HL-60 (cell line): ENCODE results near the gene MACF1.
"Not testable (repeated sequence)": the region's sequence is repeated elsewhere in the genome, so short reads cannot be mapped to it uniquely, and the experiment has no call there.

Experiments
- DNase-seq, 2 experiments: peaks; one replicate each; pipeline ENCODE4 v3.0.0-alpha.2; 2010 to 2020; ENCODE audit warnings: low read depth in 1 of 2, low spot score in 1 of 2
- H3K27ac ChIP-seq: fragments of 250-450 bp; sonication (Bioruptor Pico); replicated peaks from 2 replicates; pipeline ENCODE4 v1.5.1; 2020; ENCODE audit warnings: mild to moderate bottlenecking, moderate library complexity
- H3K27me3 ChIP-seq: fragments of 250-450 bp; sonication (Bioruptor Pico); 2 replicates; pipeline ENCODE4 v1.5.1; 2021; ENCODE audit warnings: mild to moderate bottlenecking, moderate library complexity; ENCODE audit not compliant: insufficient read depth, poor library complexity, severe bottlenecking
- H3K4me3 ChIP-seq: replicated peaks from 2 replicates; pipeline ENCODE4 v1.5.1; 2011; ENCODE audit warnings: mild to moderate bottlenecking, control low read depth, low read length; ENCODE audit not compliant: insufficient read depth
- CTCF ChIP-seq: IDR thresholded peaks from one replicate; pipeline ENCODE4 v1.5.1; 2011; ENCODE audit warnings: low read length, control low read depth, inconsistent platforms; ENCODE audit not compliant: insufficient read depth
- GABPA ChIP-seq: IDR thresholded peaks from 2 replicates; pipeline ENCODE4 v1.6.1; 2012; ENCODE audit warnings: low read depth
- POLR2AphosphoS5 ChIP-seq: IDR thresholded peaks from 2 replicates; pipeline ENCODE4 v1.6.1; 2012; ENCODE audit warnings: low read depth
- REST ChIP-seq: IDR thresholded peaks from 2 replicates; pipeline ENCODE4 v1.6.1; 2012; ENCODE audit warnings: low read depth; ENCODE audit not compliant: insufficient replicate concordance
- SPI1 ChIP-seq: IDR thresholded peaks from 2 replicates; pipeline ENCODE4 v1.6.1; 2012; ENCODE audit warnings: low read depth, mild to moderate bottlenecking, borderline replicate concordance

The MACF1 gene

GRCh38 chr1:39474810-39475209, 270.3 kb downstream of the MACF1 start:
- no peaks in the 10 kb centered on the region for H3K27me3 ChIP-seq
- no peak for DNase-seq
- no peak overlapping the region for H3K27ac ChIP-seq
- no peak for TF ChIP-seq GABPA
- TF ChIP-seq POLR2AphosphoS5, result no peak
- no peak for TF ChIP-seq REST
- no peak for TF ChIP-seq SPI1
- no peak for TF ChIP-seq CTCF
- H3K4me3 ChIP-seq, result no peak overlapping the region

- DNase-seq, H3K4me3 ChIP-seq, H3K27ac ChIP-seq, H3K27me3 ChIP-seq: not testable (repeated sequence)
Observed at GRCh38 chr1:39475551-39475950, 271.1 kb downstream of the MACF1 start.

- H3K27ac ChIP-seq, result no peak overlapping the region
- DNase-seq, result no peak
- no peak for TF ChIP-seq CTCF
- no peak for TF ChIP-seq REST
- TF ChIP-seq POLR2AphosphoS5, result no peak
- TF ChIP-seq SPI1, result no peak
- no peak for TF ChIP-seq GABPA
Observed at GRCh38 chr1:39478126-39478915, 273.8 kb downstream of the MACF1 start.

GRCh38 chr1:39481289-39481688, 276.8 kb downstream of the MACF1 start:
- H3K27me3 ChIP-seq, result no peaks in the 10 kb centered on the region
- DNase-seq, result no peak
- H3K4me3 ChIP-seq, result no peak overlapping the region
- TF ChIP-seq GABPA (no peak), REST (no peak), POLR2AphosphoS5 (no peak), CTCF (no peak), SPI1 (no peak)
- H3K27ac ChIP-seq, result no peak overlapping the region

More at GRCh38 chr1:39478126-39478915, 273.8 kb downstream of the MACF1 start:
- Histone ChIP-seq H3K27me3 (no peaks in the 10 kb centered on the region), H3K4me3 (no peak overlapping the region)
